Erythroblast (primary cell): ENCODE results near the gene PTPRN2.

Experiments used
- GATA1 ChIP-seq: IDR thresholded peaks from 2 replicates; pipeline ENCODE4 v1.6.1; 2011; ENCODE audit warnings: low read depth, mild to moderate bottlenecking, control low read depth, low read length, moderate library complexity
- POLR2A ChIP-seq: IDR thresholded peaks from 2 replicates; pipeline ENCODE4 v1.6.1; 2011; ENCODE audit warnings: mild to moderate bottlenecking, low read length

GRCh38 chr7:158052381-158053060, 535.1 kb downstream of the PTPRN2 start:
- no peak for TF ChIP-seq POLR2A
- no peak for TF ChIP-seq GATA1
